MM.1S (cell line): ENCODE data around the gene ZC3H8.

Source experiments
- DNase-seq: peaks from one replicate; pipeline ENCODE4 v3.0.0-alpha.2; 2015
- H2AFZ ChIP-seq: fragments of 300-600 bp; sonication (generic); 2 replicates; pipeline ENCODE4 v1.6.0; 2016; ENCODE audit warnings: antibody characterized with exemption, low read length
- H3F3A ChIP-seq: fragments of 300-600 bp; sonication (generic); 2 replicates; pipeline ENCODE4 v1.6.1; 2016; ENCODE audit warnings: mild to moderate bottlenecking, antibody characterized with exemption, low read length, moderate library complexity, mixed read lengths; ENCODE audit not compliant: insufficient read depth
- H3K27ac ChIP-seq: fragments of 300-600 bp; sonication (generic); 2 replicates; pipeline ENCODE4 v1.5.1; 2016; ENCODE audit warnings: mild to moderate bottlenecking, low read length
- H3K27me3 ChIP-seq: fragments of 300-600 bp; sonication (generic); replicated peaks from 2 replicates; pipeline ENCODE4 v1.6.0; 2016; ENCODE audit warnings: low read length; ENCODE audit not compliant: insufficient read depth
- H3K36me3 ChIP-seq: fragments of 300-600 bp; sonication (generic); replicated peaks from 2 replicates; pipeline ENCODE4 v1.6.1; 2016; ENCODE audit warnings: mild to moderate bottlenecking, low read length, mixed read lengths; ENCODE audit not compliant: insufficient read depth
- H3K4me1 ChIP-seq: fragments of 300-600 bp; sonication (generic); 2 replicates; pipeline ENCODE4 v1.6.1; 2016; ENCODE audit warnings: low read length, mixed read lengths
- H3K4me2 ChIP-seq: fragments of 300-600 bp; sonication (generic); 2 replicates; pipeline ENCODE4 v1.6.0; 2016; ENCODE audit warnings: low read depth, low read length
- H3K4me3 ChIP-seq: fragments of 300-600 bp; sonication (generic); 2 replicates; pipeline ENCODE4 v1.5.1; 2016; ENCODE audit warnings: low read length, mixed read lengths
- H3K79me2 ChIP-seq: fragments of 300-600 bp; sonication (generic); 2 replicates; pipeline ENCODE4 v1.6.1; 2016; ENCODE audit warnings: mixed run types, low read length, mixed read lengths
- H3K9ac ChIP-seq: fragments of 300-600 bp; sonication (generic); 2 replicates; pipeline ENCODE4 v1.6.1; 2016; ENCODE audit warnings: low read length, mixed read lengths
- H3K9me2 ChIP-seq: fragments of 300-600 bp; sonication (generic); replicated peaks from 2 replicates; pipeline ENCODE4 v1.6.1; 2016; ENCODE audit warnings: mild to moderate bottlenecking, low read length, mixed read lengths; ENCODE audit not compliant: insufficient read depth
- H3K9me3 ChIP-seq: fragments of 300-600 bp; sonication (generic); replicated peaks from 2 replicates; pipeline ENCODE4 v1.6.1; 2016; ENCODE audit warnings: mild to moderate bottlenecking, low read length, mixed read lengths; ENCODE audit not compliant: insufficient read depth
- H4K20me1 ChIP-seq: fragments of 300-600 bp; sonication (generic); 2 replicates; pipeline ENCODE4 v1.6.1; 2016; ENCODE audit warnings: mild to moderate bottlenecking, low read length, moderate library complexity, mixed read lengths; ENCODE audit not compliant: insufficient read depth
- EZH2 ChIP-seq: fragments of 300-600 bp; sonication (generic); optimal IDR thresholded peaks from 2 replicates; pipeline ENCODE3; 2017; ENCODE audit warnings: low read depth, mild to moderate bottlenecking, antibody characterized with exemption, low read length, mixed read lengths
- EZH2phosphoT487 ChIP-seq: fragments of 300-600 bp; sonication (generic); IDR thresholded peaks from 2 replicates; pipeline ENCODE4 v1.6.1; 2018; ENCODE audit warnings: antibody characterized with exemption, low read length
- TF ChIP-seq, protein P1 (sequence below): fragments of 300-600 bp; sonication (generic); IDR thresholded peaks from 2 replicates; pipeline ENCODE4 v1.5.1; 2016; ENCODE audit warnings: antibody characterized with exemption, low read length, mixed read lengths

The ZC3H8 gene

GRCh38 chr2:112268547-112268946 lies 13.7 kb upstream of the ZC3H8 start:
- Histone ChIP-seq H3K4me1 (no peaks in the 10 kb centered on the region), H3F3A (no peaks in the 10 kb centered on the region), H3K9ac (no peak overlapping the region), H3K27me3 (no peaks in the 10 kb centered on the region), H3K27ac (no peak overlapping the region), H3K79me2 (no peaks in the 10 kb centered on the region), H3K4me3 (no peak overlapping the region), H3K9me3 (no peaks in the 10 kb centered on the region), H3K4me2 (no peak overlapping the region), H2AFZ (no peak overlapping the region), H3K9me2 (no peaks in the 10 kb centered on the region), H3K36me3 (no peaks in the 10 kb centered on the region), H4K20me1 (no peaks in the 10 kb centered on the region)
- no peak for DNase-seq
- TF ChIP-seq EZH2 (no peak), EZH2phosphoT487 (no peak)
- TF ChIP-seq, protein P1, sequence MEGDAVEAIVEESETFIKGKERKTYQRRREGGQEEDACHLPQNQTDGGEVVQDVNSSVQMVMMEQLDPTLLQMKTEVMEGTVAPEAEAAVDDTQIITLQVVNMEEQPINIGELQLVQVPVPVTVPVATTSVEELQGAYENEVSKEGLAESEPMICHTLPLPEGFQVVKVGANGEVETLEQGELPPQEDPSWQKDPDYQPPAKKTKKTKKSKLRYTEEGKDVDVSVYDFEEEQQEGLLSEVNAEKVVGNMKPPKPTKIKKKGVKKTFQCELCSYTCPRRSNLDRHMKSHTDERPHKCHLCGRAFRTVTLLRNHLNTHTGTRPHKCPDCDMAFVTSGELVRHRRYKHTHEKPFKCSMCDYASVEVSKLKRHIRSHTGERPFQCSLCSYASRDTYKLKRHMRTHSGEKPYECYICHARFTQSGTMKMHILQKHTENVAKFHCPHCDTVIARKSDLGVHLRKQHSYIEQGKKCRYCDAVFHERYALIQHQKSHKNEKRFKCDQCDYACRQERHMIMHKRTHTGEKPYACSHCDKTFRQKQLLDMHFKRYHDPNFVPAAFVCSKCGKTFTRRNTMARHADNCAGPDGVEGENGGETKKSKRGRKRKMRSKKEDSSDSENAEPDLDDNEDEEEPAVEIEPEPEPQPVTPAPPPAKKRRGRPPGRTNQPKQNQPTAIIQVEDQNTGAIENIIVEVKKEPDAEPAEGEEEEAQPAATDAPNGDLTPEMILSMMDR: no peak

- no peak for DNase-seq
- Histone ChIP-seq H3K79me2 (no peaks in the 10 kb centered on the region), H3K4me3 (no peak overlapping the region), H3K9me3 (no peaks in the 10 kb centered on the region), H4K20me1 (no peaks in the 10 kb centered on the region), H3F3A (no peaks in the 10 kb centered on the region), H3K4me2 (no peak overlapping the region), H3K9ac (no peak overlapping the region), H3K27me3 (no peaks in the 10 kb centered on the region), H3K36me3 (no peaks in the 10 kb centered on the region), H2AFZ (no peak overlapping the region), H3K9me2 (no peaks in the 10 kb centered on the region), H3K4me1 (no peaks in the 10 kb centered on the region), H3K27ac (no peak overlapping the region)
- TF ChIP-seq, protein P1: no peak
- no peak for TF ChIP-seq EZH2
- TF ChIP-seq EZH2phosphoT487: no peak
Measured at GRCh38 chr2:112262876-112263275, 8.0 kb upstream of the ZC3H8 start.

GRCh38 chr2:112260295-112260625 lies 5.4 kb upstream of the ZC3H8 start:
- Histone ChIP-seq H3K4me1 (no peaks in the 10 kb centered on the region), H3F3A (no peaks in the 10 kb centered on the region)

More at GRCh38 chr2:112260295-112260625, 5.4 kb upstream of the ZC3H8 start:
- Histone ChIP-seq H3K9me3 (no peaks in the 10 kb centered on the region), H3K9me2 (no peaks in the 10 kb centered on the region), H3K36me3 (no peaks in the 10 kb centered on the region), H3K27me3 (no peaks in the 10 kb centered on the region), H3K4me2 (no peak overlapping the region), H3K4me3 (no peak overlapping the region), H4K20me1 (no peaks in the 10 kb centered on the region), H3K9ac (no peak overlapping the region), H3K79me2 (no peaks in the 10 kb centered on the region), H3K27ac (no peak overlapping the region), H2AFZ (peak overlapping the region; percentile 93)
- no peak for TF ChIP-seq EZH2
- no peak for TF ChIP-seq EZH2phosphoT487
- TF ChIP-seq, protein P1: no peak
- no peak for DNase-seq
